22Rv1 (cell line): ENCODE data around the gene ALOX5.
"Not testable (repeated sequence)": the region's sequence is repeated elsewhere in the genome, so short reads cannot be mapped to it uniquely, and the experiment has no call there.

Experiments used
- H3K27ac ChIP-seq: fragments of 450-650 bp; 2 replicates; pipeline ENCODE4 v1.5.1; 2017
- ZFX ChIP-seq: fragments of 450-650 bp; IDR thresholded peaks from 2 replicates; pipeline ENCODE4 v1.6.1; 2017; ENCODE audit warnings: antibody characterized with exemption, borderline replicate concordance
- TF ChIP-seq, protein P1 (sequence below): fragments of 450-650 bp; IDR thresholded peaks from 2 replicates; pipeline ENCODE4 v1.5.1; 2017; ENCODE audit warnings: mild to moderate bottlenecking

Gene ALOX5

GRCh38 chr10:45471059-45471458 is 97.0 kb downstream of the ALOX5 start:
- peak overlapping the region; percentile 25; the same call in 1 of the 2 replicates for H3K27ac ChIP-seq
- TF ChIP-seq, protein P1, sequence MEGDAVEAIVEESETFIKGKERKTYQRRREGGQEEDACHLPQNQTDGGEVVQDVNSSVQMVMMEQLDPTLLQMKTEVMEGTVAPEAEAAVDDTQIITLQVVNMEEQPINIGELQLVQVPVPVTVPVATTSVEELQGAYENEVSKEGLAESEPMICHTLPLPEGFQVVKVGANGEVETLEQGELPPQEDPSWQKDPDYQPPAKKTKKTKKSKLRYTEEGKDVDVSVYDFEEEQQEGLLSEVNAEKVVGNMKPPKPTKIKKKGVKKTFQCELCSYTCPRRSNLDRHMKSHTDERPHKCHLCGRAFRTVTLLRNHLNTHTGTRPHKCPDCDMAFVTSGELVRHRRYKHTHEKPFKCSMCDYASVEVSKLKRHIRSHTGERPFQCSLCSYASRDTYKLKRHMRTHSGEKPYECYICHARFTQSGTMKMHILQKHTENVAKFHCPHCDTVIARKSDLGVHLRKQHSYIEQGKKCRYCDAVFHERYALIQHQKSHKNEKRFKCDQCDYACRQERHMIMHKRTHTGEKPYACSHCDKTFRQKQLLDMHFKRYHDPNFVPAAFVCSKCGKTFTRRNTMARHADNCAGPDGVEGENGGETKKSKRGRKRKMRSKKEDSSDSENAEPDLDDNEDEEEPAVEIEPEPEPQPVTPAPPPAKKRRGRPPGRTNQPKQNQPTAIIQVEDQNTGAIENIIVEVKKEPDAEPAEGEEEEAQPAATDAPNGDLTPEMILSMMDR: no peak
- no peak for TF ChIP-seq ZFX

DNA sequence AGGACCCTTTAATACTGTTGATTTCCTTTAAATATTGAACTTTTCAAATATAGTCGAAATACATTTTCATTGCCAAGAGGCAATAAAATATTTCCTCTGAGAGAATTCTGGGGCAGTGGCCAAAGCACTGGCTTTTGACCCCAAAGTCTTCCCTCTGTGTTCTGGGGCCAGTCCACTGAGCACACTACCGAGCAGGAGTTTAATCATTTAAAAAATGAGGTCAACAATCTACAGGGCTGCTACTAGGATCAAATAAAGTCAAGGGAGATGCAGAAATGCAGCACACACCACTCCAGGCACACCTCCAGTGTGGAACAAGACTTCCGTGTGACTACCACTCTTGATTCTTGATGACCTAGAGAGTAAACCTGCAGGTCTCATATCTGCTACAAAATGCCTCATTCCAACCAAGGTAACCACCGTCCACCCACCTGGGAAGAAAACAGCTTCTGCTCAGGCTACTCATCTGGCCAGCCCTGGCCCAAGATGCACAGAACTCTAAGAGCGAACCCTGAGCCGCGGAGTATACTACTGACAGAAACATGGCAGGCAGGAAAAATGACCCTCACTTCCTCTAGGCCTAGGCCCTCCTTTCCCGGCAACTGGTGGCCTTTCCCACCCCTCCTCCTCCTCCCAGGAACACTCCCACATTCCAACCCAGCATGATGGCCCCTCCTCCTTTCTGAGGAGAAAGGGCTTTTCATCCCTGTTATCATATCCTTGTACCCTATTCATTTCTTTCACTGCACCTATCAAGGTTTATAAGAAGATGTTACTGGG is 97.7 kb downstream of the ALOX5 start:
- no peak for TF ChIP-seq ZFX
- TF ChIP-seq, protein P1: no peak
- no peak overlapping the region for H3K27ac ChIP-seq

GRCh38 chr10:45473126-45473525 is 99.1 kb downstream of the ALOX5 start:
- TF ChIP-seq, protein P1: no peak
- no peak for TF ChIP-seq ZFX
- no peak overlapping the region for H3K27ac ChIP-seq

- H3K27ac ChIP-seq: no peak overlapping the region
- TF ChIP-seq, protein P1: no peak
- no peak for TF ChIP-seq ZFX
Measured at GRCh38 chr10:45476559-45476958, 102.5 kb downstream of the ALOX5 start.

DNA sequence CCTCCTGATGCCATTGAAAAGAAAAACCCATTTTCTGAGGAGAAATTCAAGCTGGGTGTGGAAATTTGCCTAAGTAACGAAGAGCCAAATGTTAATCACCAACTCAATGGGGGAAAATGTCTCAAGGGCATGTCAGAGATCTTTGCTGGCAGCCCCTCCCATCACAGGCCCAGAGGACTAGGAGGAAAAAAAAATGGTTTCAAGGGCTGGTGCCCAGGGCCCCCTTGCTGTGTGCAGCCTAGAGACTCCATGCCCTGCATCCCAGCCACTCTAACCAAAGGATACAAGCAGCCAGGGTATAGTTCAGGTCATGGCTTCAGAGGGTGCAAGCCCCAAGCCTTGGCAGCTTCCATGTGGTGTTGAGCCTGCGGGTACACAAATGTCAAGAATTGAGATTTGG is 106.3 kb downstream of the ALOX5 start:
- TF ChIP-seq, protein P1: no peak
- TF ChIP-seq ZFX: no peak
- no peak overlapping the region for H3K27ac ChIP-seq

DNA sequence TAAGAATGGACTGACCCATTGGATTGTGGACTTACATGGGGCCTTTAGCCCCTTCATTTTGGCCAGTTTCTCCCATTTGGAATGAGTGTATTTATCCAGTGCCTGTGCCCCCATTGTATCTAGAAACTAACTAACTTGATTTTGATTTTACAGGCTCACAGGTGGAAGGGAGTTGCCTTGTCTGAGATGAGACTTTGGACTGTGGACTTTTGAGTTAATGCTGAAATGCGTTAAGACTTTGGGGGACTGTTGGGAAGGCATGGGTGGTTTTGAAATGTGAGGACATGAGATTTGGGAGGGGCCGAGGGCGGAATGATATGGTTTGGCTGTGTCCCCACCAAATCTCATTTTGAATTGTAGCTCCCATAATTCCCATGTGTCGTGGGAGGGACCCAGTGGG is 107.1 kb downstream of the ALOX5 start:
- H3K27ac ChIP-seq: not testable (repeated sequence)

- H3K27ac ChIP-seq: no peak overlapping the region
- TF ChIP-seq, protein P1: no peak
- TF ChIP-seq ZFX: no peak
Measured at GRCh38 chr10:45483002-45483401, 109.0 kb downstream of the ALOX5 start.

GRCh38 chr10:45487735-45488134 is 113.7 kb downstream of the ALOX5 start:
- TF ChIP-seq, protein P1: no peak
- no peak for TF ChIP-seq ZFX
- H3K27ac ChIP-seq: no peak overlapping the region
